Fibroblast of mammary gland (primary cell): Measurements from ENCODE around the gene SMURF2.
A peak's percentile ranks its signal among the peaks of the same experiment; 100 is the strongest.

Experiments
- DNase-seq: peaks from one replicate; pipeline ENCODE4 v3.0.0-alpha.2; 2010; ENCODE audit warnings: low read depth
- H3K4me3 ChIP-seq: 2 replicates; pipeline ENCODE4 v1.5.1; 2011; ENCODE audit warnings: low read depth, mild to moderate bottlenecking, low read length, moderate library complexity; ENCODE audit not compliant: control insufficient read depth
- TF ChIP-seq, protein P1 (sequence below): conservative IDR thresholded peaks from 2 replicates; pipeline ENCODE4 v1.5.1; 2011; ENCODE audit warnings: low read depth, low read length, inconsistent platforms; ENCODE audit not compliant: control insufficient read depth, insufficient read depth

SMURF2 gene

GRCh38 chr17:64661976-64662773, at the start of gene SMURF2:
SMURF2 (minus strand) TSS chr17:64662307; CDS start chr17:64661880, 427 bp downstream.
- DNase-seq: peak; percentile 43
- TF ChIP-seq, protein P1, sequence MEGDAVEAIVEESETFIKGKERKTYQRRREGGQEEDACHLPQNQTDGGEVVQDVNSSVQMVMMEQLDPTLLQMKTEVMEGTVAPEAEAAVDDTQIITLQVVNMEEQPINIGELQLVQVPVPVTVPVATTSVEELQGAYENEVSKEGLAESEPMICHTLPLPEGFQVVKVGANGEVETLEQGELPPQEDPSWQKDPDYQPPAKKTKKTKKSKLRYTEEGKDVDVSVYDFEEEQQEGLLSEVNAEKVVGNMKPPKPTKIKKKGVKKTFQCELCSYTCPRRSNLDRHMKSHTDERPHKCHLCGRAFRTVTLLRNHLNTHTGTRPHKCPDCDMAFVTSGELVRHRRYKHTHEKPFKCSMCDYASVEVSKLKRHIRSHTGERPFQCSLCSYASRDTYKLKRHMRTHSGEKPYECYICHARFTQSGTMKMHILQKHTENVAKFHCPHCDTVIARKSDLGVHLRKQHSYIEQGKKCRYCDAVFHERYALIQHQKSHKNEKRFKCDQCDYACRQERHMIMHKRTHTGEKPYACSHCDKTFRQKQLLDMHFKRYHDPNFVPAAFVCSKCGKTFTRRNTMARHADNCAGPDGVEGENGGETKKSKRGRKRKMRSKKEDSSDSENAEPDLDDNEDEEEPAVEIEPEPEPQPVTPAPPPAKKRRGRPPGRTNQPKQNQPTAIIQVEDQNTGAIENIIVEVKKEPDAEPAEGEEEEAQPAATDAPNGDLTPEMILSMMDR: no peak
- H3K4me3 ChIP-seq: peak within 1 kb of the TSS; percentile 81

DNA sequence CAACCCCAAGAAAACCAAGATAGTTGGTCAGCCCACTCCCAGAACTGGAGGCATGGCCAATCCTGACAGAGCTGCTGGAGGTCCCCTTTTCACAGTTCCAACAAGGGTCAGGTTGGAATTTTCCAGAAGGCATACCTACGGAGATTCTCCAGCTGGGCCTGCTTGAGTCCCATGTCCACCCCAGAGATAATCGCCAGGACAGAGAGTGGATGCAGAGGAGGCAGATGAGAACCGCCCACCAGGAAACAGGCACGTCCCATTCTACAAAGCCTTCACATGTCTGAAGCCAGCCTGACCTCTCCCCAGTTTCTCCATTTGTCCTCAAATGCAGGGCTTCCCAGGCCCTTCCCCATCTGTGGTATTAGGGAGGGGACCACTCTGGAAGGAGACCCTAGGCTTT, 47.4 kb upstream of the SMURF2 start:
- no peak for DNase-seq
- TF ChIP-seq, protein P1: no peak
- no peak overlapping the region for H3K4me3 ChIP-seq

DNA sequence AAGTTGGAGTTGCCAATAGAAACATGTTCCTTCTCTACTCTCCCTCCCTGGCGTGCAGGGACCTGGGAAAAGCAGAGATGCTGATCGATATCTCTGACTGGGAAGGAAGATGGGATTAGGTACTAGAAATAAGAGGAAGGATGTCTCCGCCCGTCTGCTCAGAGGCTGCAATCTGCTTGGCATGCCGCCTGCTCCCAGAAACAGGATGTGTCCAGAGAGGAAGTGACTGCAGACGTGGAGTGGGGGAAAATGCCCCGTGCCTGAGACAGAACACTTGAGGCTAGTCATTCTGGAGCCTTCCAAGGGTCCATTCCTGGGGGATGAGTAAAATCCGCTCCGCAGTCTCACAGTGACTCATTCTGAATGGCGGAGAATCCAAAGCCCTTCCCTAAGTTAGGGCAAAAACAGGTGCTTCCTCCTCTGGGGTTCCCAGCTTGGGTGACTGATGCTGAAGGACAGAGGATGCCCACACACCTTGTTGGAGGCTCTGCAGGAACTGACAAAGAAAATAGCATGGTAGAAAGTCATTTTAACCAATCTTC, 45.0 kb upstream of the SMURF2 start:
- H3K4me3 ChIP-seq: peak overlapping the region; percentile 20
- DNase-seq: peak; percentile 99
- TF ChIP-seq, protein P1: no peak

- no peak for DNase-seq
- TF ChIP-seq, protein P1: no peak
- H3K4me3 ChIP-seq: peak overlapping the region; percentile 20
Observed at GRCh38 chr17:64706224-64707049, 44.3 kb upstream of the SMURF2 start.

DNA sequence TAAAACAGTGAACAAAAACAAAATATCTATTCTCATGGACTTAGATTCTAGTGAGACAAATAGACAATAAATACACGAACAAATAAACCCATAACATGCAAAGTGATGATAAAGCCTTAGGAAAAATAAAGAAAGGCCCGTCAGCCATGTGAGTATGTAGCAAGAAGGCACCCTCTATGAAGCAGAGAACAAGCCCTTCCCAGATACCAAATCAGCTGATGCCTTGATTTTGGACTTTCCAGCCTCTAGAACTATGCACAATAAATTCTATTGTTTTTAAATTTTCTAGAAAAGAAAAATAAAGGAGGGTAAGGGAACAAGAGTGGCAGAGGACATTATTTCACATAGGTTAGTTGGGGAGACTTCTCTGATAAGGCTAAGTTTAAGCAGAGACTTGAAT, 40.7 kb upstream of the SMURF2 start:
- H3K4me3 ChIP-seq: no peak overlapping the region
- DNase-seq: no peak
- TF ChIP-seq, protein P1: no peak

- TF ChIP-seq, protein P1: no peak
- H3K4me3 ChIP-seq: no peak overlapping the region
- no peak for DNase-seq
Observed at GRCh38 chr17:64698725-64699124, 36.6 kb upstream of the SMURF2 start.
